GM21528 (cell line): Measurements from ENCODE around the gene GNAO1.
A peak's percentile ranks its signal among the peaks of the same experiment; 100 is the strongest.

Experiments
- ATAC-seq: cut with Tn5 transposase; IDR thresholded peaks from one replicate; pipeline ENCODE4 v1.9.1; 2021; ENCODE audit warnings: mild to moderate bottlenecking, moderate library complexity; ENCODE audit not compliant: unreplicated experiment, low FRiP score

Gene GNAO1

GRCh38 chr16:56356276-56357240 lies 165.3 kb downstream of the GNAO1 start:
- ATAC-seq, result peak; percentile 87

- no peak for ATAC-seq
Measured at GRCh38 chr16:56357241-56357764, 166.0 kb downstream of the GNAO1 start.

GRCh38 chr16:56357765-56358322 lies 166.6 kb downstream of the GNAO1 start:
- no peak for ATAC-seq

- no peak for ATAC-seq
Measured at GRCh38 chr16:56360117-56361008, 169.1 kb downstream of the GNAO1 start.

- ATAC-seq, result no peak
Measured at GRCh38 chr16:56362057-56362655, 170.9 kb downstream of the GNAO1 start.

GRCh38 chr16:56362706-56363105 lies 171.4 kb downstream of the GNAO1 start:
- no peak for ATAC-seq

GRCh38 chr16:56363181-56363716 lies 172.0 kb downstream of the GNAO1 start:
- no peak for ATAC-seq

GRCh38 chr16:56363781-56364565 lies 172.7 kb downstream of the GNAO1 start:
- no peak for ATAC-seq

GRCh38 chr16:56364865-56365264 lies 173.6 kb downstream of the GNAO1 start:
- no peak for ATAC-seq

GRCh38 chr16:56365552-56365951 lies 174.3 kb downstream of the GNAO1 start:
- ATAC-seq, result no peak

- ATAC-seq, result no peak
Measured at GRCh38 chr16:56366945-56367344, 175.7 kb downstream of the GNAO1 start.

- no peak for ATAC-seq
Measured at GRCh38 chr16:56367764-56368163, 176.5 kb downstream of the GNAO1 start.

GRCh38 chr16:56368545-56368944 lies 177.3 kb downstream of the GNAO1 start:
- ATAC-seq, result no peak

GRCh38 chr16:56369202-56369601 lies 177.9 kb downstream of the GNAO1 start:
- ATAC-seq, result no peak

- ATAC-seq, result no peak
Measured at GRCh38 chr16:56370185-56370874, 179.0 kb downstream of the GNAO1 start.

GRCh38 chr16:56370875-56371659 lies 179.8 kb downstream of the GNAO1 start:
- ATAC-seq, result no peak

GRCh38 chr16:56371660-56371937 lies 180.3 kb downstream of the GNAO1 start:
- ATAC-seq, result no peak

- no peak for ATAC-seq
Measured at GRCh38 chr16:56372013-56372634, 180.8 kb downstream of the GNAO1 start.
